HL-60 (cell line): ENCODE data around the gene HCN4.

Experiments
- GABPA ChIP-seq: IDR thresholded peaks from 2 replicates; pipeline ENCODE4 v1.6.1; 2012; ENCODE audit warnings: low read depth
- POLR2AphosphoS5 ChIP-seq: IDR thresholded peaks from 2 replicates; pipeline ENCODE4 v1.6.1; 2012; ENCODE audit warnings: low read depth
- SPI1 ChIP-seq: IDR thresholded peaks from 2 replicates; pipeline ENCODE4 v1.6.1; 2012; ENCODE audit warnings: low read depth, mild to moderate bottlenecking, borderline replicate concordance
- TF ChIP-seq, protein P1 (sequence below): IDR thresholded peaks from one replicate; pipeline ENCODE4 v1.5.1; 2011; ENCODE audit warnings: low read length, control low read depth, inconsistent platforms; ENCODE audit not compliant: insufficient read depth

DNA sequence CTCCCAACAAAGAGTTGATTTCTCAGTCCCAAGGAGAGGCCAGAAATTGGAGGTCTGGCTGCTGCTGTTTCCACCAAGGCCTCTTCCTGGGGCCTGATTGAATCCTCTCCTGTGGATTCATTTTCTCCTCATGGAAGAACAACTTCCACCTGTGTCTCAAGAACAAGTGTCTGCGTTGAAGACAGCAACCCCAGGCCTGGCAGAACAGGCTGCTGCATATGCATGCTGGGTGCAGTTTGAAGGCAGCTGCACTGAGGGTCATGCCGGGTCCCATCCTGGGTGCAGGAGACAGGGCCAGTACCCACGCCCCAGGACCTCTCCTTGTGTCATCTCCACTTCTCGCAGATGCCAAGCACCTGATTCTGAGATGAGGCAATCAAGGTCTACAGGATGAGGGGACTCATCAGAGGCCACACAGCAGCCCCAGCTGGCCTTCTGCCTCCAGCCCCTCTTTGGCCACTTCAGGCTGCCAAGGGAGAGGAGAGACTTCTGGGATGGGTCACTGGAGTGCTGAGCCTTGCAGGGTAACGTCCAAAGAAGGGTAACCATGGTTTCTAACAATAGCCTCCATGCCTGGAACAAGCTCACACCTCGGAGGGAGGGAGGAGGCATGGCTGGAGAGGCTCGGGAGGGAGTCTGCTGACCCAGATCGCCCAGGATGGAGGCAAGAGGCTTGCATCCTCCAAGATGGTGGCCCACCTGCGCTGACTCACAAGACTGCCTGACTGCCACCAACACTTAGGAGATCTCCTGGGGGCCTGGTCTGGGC is 30.0 kb downstream of the HCN4 start:
- no peak for TF ChIP-seq POLR2AphosphoS5
- TF ChIP-seq, protein P1, sequence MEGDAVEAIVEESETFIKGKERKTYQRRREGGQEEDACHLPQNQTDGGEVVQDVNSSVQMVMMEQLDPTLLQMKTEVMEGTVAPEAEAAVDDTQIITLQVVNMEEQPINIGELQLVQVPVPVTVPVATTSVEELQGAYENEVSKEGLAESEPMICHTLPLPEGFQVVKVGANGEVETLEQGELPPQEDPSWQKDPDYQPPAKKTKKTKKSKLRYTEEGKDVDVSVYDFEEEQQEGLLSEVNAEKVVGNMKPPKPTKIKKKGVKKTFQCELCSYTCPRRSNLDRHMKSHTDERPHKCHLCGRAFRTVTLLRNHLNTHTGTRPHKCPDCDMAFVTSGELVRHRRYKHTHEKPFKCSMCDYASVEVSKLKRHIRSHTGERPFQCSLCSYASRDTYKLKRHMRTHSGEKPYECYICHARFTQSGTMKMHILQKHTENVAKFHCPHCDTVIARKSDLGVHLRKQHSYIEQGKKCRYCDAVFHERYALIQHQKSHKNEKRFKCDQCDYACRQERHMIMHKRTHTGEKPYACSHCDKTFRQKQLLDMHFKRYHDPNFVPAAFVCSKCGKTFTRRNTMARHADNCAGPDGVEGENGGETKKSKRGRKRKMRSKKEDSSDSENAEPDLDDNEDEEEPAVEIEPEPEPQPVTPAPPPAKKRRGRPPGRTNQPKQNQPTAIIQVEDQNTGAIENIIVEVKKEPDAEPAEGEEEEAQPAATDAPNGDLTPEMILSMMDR, result no peak
- no peak for TF ChIP-seq GABPA
- no peak for TF ChIP-seq SPI1
